Chondrocyte (in vitro differentiated cells): ENCODE results near the gene EFCAB12. TPM values are rescaled to one million over a fixed set of nuclear protein-coding genes. Genes with fewer than 3 reads are reported as not detected.

Source experiments
- DNase-seq: peaks from one replicate; pipeline ENCODE4 v3.0.0; 2021; ENCODE audit warnings: mixed read lengths, low spot score
- H3K27ac Mint-ChIP-seq: one replicate; pipeline ENCODE4 v1.8.0; 2021; ENCODE audit warnings: mild to moderate bottlenecking, moderate library complexity, mixed read lengths; ENCODE audit not compliant: unreplicated experiment
- H3K27me3 Mint-ChIP-seq: 2 replicates; pipeline ENCODE4 v1.8.0; 2021; ENCODE audit warnings: low read depth, mixed read lengths
- H3K36me3 Mint-ChIP-seq: 2 replicates; pipeline ENCODE4 v1.8.0; 2021; ENCODE audit warnings: low read depth, mixed read lengths
- H3K4me1 Mint-ChIP-seq: 2 replicates; pipeline ENCODE4 v1.8.0; 2021; ENCODE audit warnings: low read depth, mild to moderate bottlenecking, mixed read lengths
- H3K4me3 Mint-ChIP-seq: one replicate; pipeline ENCODE4 v1.8.0; 2021; ENCODE audit warnings: mild to moderate bottlenecking, moderate library complexity, mixed read lengths; ENCODE audit not compliant: unreplicated experiment
- H3K9me3 Mint-ChIP-seq: 2 replicates; pipeline ENCODE4 v1.8.0; 2021; ENCODE audit warnings: low read depth, mixed read lengths
- total RNA-seq: library from RNA; stranded (reverse); gene quantifications from 3 replicates; pipeline ENCODE4 v1.2.1, GENCODE V29; 2021
- TF ChIP-seq, protein P1 (sequence below): fragments of 200-600 bp; sonication (generic); IDR thresholded peaks from 2 replicates; pipeline ENCODE4 v1.5.0; 2021; ENCODE audit warnings: antibody characterized with exemption, mild to moderate bottlenecking, moderate library complexity

Gene EFCAB12
- total RNA-seq, 1 donor from 2014 or later = not detected

DNA sequence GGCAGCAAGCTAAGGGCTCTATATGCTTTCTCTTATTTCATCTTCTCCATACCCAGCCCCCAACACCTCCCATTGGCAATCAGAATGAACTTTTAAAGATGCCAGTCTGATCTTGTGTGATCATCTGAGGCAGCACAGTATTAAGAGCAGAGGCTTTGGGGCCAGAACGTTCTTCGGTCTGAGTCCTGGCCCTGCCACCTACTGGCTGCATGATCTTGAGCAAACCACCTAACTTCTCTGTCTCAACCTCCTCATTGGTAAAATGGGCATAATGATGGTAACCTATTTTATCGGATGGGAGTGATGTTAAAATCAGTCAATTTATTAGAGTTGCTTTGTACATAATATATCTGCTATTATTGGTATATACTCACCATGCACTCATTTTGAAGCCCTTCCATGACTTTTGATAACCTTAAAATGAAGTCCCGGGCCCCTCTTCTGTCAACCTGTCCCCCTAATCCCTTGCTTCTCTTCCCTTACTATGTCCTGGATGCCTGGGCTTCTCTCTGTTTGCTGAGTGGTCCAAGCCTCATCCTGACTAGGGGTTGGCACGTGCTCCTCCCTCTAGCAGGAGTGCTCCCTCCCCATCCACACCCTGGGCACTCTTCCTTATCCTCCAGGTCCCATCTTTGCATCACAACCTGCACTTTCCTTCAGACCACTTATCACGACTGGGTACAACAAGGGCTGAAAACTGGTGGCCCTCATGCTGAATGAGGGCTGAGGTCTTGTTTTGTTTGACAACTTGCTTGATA lies 6.3 kb downstream of the EFCAB12 start:
- TF ChIP-seq, protein P1, sequence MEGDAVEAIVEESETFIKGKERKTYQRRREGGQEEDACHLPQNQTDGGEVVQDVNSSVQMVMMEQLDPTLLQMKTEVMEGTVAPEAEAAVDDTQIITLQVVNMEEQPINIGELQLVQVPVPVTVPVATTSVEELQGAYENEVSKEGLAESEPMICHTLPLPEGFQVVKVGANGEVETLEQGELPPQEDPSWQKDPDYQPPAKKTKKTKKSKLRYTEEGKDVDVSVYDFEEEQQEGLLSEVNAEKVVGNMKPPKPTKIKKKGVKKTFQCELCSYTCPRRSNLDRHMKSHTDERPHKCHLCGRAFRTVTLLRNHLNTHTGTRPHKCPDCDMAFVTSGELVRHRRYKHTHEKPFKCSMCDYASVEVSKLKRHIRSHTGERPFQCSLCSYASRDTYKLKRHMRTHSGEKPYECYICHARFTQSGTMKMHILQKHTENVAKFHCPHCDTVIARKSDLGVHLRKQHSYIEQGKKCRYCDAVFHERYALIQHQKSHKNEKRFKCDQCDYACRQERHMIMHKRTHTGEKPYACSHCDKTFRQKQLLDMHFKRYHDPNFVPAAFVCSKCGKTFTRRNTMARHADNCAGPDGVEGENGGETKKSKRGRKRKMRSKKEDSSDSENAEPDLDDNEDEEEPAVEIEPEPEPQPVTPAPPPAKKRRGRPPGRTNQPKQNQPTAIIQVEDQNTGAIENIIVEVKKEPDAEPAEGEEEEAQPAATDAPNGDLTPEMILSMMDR = peak; percentile 31
- H3K9me3 Mint-ChIP-seq = no peaks in the 10 kb centered on the region

DNA sequence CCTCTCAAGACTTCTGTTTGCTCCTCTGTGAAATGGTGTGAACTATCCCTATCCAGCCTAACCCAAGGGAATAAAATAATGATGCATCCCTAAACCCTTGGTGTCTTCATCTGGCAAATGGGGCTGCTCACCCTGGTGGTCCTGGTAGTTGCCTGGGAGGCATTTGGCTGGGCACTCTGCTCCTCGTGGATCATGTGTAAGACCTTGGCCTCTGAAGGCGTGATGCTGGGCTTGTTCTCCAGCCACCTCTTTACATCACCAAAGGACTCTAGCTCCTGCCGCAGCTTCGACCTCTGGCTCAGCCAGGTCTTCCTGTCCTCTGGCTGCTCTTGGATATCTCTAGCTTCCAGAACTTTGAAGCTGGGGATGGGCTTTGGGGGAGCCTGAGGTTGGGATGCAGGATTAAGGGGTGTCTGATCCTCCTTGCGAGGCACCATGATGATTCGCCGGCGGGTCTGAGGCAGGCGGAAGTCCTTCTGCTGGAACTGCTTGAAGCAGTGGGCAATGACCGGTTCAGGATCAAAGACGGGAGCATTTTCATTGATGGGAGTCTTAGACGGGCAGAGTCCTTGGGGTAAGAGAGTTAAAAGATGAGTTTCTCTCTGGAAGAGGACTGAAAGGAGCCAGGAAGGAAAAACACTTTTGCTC lies 7.1 kb downstream of the EFCAB12 start:
- H3K27ac Mint-ChIP-seq = no peak overlapping the region
- H3K36me3 Mint-ChIP-seq = no peaks in the 10 kb centered on the region
- H3K27me3 Mint-ChIP-seq = no peaks in the 10 kb centered on the region

More for the DNA sequence above, 6.3 kb downstream of the EFCAB12 start:
- H3K36me3 Mint-ChIP-seq = no peaks in the 10 kb centered on the region
- H3K4me1 Mint-ChIP-seq = no peaks in the 10 kb centered on the region
- no peak overlapping the region for H3K4me3 Mint-ChIP-seq
- H3K27ac Mint-ChIP-seq = no peak overlapping the region
- no peak for DNase-seq
- no peaks in the 10 kb centered on the region for H3K27me3 Mint-ChIP-seq

DNA sequence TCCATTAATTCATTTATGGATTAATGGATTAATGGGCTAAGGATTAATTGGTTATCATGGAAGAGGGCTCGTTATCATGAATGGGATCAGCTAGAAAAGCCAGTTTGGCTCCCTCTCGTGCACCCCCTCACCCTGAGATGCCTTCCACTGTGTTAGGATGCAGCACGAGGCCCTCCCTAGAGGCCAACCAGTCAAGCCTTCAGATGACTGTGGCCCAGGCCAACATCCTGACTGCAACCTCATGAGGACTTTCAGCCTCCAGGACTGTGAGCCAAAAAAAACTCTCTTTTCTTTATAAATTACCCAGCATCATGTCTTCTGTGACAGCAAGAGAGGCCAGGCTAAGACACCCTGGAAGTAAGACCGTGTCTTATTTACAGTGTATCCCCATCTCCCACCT lies 9.0 kb downstream of the EFCAB12 start:
- no peak overlapping the region for H3K4me3 Mint-ChIP-seq
- no peaks in the 10 kb centered on the region for H3K4me1 Mint-ChIP-seq
- TF ChIP-seq, protein P1 = no peak
- H3K27me3 Mint-ChIP-seq = no peaks in the 10 kb centered on the region
- no peak for DNase-seq
- H3K9me3 Mint-ChIP-seq = no peaks in the 10 kb centered on the region
- no peaks in the 10 kb centered on the region for H3K36me3 Mint-ChIP-seq
- H3K27ac Mint-ChIP-seq = no peak overlapping the region

More for the DNA sequence above, 7.1 kb downstream of the EFCAB12 start:
- TF ChIP-seq, protein P1 = no peak
- DNase-seq = no peak
- Mint-ChIP-seq H3K9me3 (no peaks in the 10 kb centered on the region), H3K4me3 (no peak overlapping the region), H3K4me1 (no peaks in the 10 kb centered on the region)

DNA sequence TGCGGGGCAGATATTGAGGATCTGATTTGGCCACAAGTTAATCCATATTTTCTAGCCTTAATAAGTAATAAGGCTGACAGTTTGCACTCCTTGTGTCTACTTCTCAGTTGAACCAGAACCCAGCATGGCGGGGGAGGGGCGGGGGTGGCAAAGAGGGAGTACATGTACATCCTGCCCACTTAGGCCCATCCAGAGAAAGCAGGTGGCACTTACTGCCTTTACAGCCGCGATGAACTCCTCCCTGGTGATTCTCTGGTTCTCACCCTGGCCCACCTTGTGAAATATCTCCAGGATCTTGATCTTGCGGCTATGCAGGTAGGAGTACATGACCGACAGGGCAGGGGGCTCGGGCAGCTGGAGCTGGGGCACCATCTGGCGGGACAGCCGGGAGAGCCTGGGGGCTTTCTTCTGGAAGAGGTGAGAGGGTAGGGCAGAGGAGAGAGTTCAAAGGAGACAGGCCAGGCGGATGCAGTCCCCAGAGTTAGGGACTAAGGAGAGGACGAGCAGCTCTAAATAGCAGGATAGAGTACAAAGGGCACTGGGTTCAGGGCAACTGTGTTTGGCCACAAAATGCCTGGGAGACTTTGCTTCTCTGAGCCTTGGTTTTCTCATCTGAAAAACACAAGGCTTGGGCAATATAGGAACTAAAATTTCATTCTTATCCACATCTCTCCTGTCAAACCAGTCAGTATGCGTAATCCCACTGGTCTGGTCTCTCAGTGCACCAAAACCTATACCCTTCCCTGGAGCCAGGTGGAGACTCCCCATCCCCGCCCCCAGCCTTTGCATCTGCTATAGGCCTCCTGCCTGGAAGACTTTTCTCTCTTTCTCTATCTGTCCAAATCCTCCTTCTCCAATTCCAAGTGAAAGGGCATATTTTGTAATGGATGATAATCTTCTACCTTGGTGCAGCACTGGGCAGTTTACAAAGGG lies 10.1 kb downstream of the EFCAB12 start:
- no peak overlapping the region for H3K4me3 Mint-ChIP-seq
- H3K4me1 Mint-ChIP-seq = peaks cover 9% of the 10 kb centered on the region
- no peaks in the 10 kb centered on the region for H3K9me3 Mint-ChIP-seq
- H3K36me3 Mint-ChIP-seq = no peaks in the 10 kb centered on the region
- DNase-seq = no peak
- no peaks in the 10 kb centered on the region for H3K27me3 Mint-ChIP-seq
- no peak overlapping the region for H3K27ac Mint-ChIP-seq
- TF ChIP-seq, protein P1 = no peak

DNA sequence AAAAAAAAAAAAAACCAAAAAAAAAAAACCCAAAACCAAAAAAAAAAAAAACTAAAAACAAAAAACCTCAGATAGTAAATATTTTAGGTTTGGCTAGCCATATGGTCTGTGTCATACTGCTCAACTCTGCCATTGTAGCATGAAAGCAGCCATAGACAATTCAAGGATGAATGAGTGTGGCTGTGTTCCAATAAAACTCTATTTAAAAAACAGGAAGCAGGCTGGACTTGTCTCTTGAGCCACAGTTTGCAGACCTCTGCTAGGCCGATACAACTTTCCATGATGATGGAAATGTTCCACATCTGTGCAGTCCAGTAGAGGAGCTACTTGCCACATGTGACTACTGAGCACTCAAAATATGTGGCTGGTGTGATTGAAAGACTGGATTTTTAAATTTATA lies 11.1 kb downstream of the EFCAB12 start:
- H3K4me3 Mint-ChIP-seq = no peak overlapping the region
- H3K27ac Mint-ChIP-seq = no peak overlapping the region
- TF ChIP-seq, protein P1 = no peak
- no peak for DNase-seq
- H3K36me3 Mint-ChIP-seq = no peaks in the 10 kb centered on the region
- H3K9me3 Mint-ChIP-seq = no peaks in the 10 kb centered on the region
- H3K4me1 Mint-ChIP-seq = peaks cover 17% of the 10 kb centered on the region
- H3K27me3 Mint-ChIP-seq = no peaks in the 10 kb centered on the region
